ENCODE measurements around the gene DEGS2. TPM values are rescaled to one million over a fixed set of nuclear protein-coding genes. Genes with fewer than 3 reads are reported as not detected.
A peak's percentile ranks its signal among the peaks of the same experiment; 100 is the strongest.

The DEGS2 gene
- total and polyA plus RNA-seq, 2 donors (not counting 1 experiment from before 2014, with no cell fraction given) = 0.82 to 6.4 TPM

DNA sequence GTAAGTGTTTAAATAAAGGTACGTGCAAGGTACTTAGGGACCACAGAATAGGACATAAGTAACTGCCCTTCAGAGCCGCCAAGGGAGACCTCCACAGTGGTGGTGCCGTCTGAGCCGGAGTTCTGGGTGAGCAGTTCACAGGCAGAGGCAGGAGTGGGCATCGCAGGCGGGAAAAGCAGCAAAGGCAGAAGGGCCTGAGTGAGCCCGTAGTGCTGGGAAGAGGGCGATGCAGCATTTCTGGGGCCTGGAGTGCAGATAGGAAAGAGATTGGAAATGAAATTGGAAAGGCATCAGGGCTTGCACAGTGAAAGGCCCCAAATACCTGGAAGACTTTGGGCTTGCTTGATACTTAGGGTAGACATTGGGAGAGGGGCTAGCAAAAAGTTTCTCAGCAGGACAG, 61.3 kb downstream of the DEGS2 start:
- intact Hi-C loops (cut with micrococcal nuclease) = no loop called here
- Histone ChIP-seq H3K36me3 (replicated peaks in 1 of 2; ENCODE audit: control extremely low read depth in 1 of 2, control insufficient read depth in 1 of 2, extremely low read depth in 1 of 2, insufficient read depth in 2 of 2, low read length in 1 of 2) (peaks cover 12 to 88% of the 10 kb centered on the region in 2 experiments), H3K4me1 (ENCODE audit: control insufficient read depth in 2 of 2, insufficient read depth in 2 of 2, low read length in 2 of 2) (peaks cover 10 to 11% of the 10 kb centered on the region in 2 donors), H3K79me2 (ENCODE audit: control insufficient read depth, insufficient read depth, low read length) (peaks cover 98% of the 10 kb centered on the region), H2AFZ (ENCODE audit: insufficient read depth, low read depth, low read length, poor library complexity, severe bottlenecking) (no peak overlapping the region), H4K20me1 (ENCODE audit: control insufficient read depth, insufficient read depth, low read length, poor library complexity, severe bottlenecking) (peaks cover 96% of the 10 kb centered on the region), H3K4me2 (replicated peaks; ENCODE audit: low read depth, low read length, poor library complexity, severe bottlenecking) (no peak overlapping the region), H3K9ac (ENCODE audit: low read length) (no peak overlapping the region), H3K27me3 (replicated peaks in 1 of 4; ENCODE audit: control extremely low read depth in 1 of 4, control insufficient read depth in 3 of 4, insufficient read depth in 4 of 4, low read length in 3 of 4) (no peaks in the 10 kb centered on the region), H3K9me3 (ENCODE audit: control extremely low read depth in 1 of 3, control insufficient read depth in 2 of 3, insufficient read depth in 1 of 3, low read length in 2 of 3) (no peaks in the 10 kb centered on the region), H3K27ac (ENCODE audit: low read length in 2 of 2) (no peak overlapping the region), H3K4me3 (ENCODE audit: control extremely low read depth in 1 of 5, extremely low read depth in 1 of 5, insufficient read depth in 1 of 5, low read depth in 2 of 5, low read length in 4 of 5) (no peak overlapping the region)
- ChIA-PET POLR2A (no interaction called here), CTCF (interaction anchor here (3.6 to 24.4 kb wide), 2 partner anchors 10 to 32 kb away, joined by 16 to 495 read pairs; partner anchors contain the start of gene EVL)
- H3K4me1 Mint-ChIP-seq = peaks cover 44% of the 10 kb centered on the region
- peak overlapping the region; percentile 64 for H3K27ac Mint-ChIP-seq
- DNase-seq (no peak), ATAC-seq (ENCODE audit: low read depth) (no peak)
- 94% methylated on average over 8 of the region's 8 CpGs for WGBS (ENCODE audit: insufficient coverage)
- H3K27me3 Mint-ChIP-seq = no peaks in the 10 kb centered on the region
- no peak for TF ChIP-seq EZH2 (IDR thresholded peaks at IDR 0.05; ENCODE audit: borderline replicate concordance, insufficient read depth, low read depth, low read length, poor library complexity, severe bottlenecking)
- TF ChIP-seq, protein P1, sequence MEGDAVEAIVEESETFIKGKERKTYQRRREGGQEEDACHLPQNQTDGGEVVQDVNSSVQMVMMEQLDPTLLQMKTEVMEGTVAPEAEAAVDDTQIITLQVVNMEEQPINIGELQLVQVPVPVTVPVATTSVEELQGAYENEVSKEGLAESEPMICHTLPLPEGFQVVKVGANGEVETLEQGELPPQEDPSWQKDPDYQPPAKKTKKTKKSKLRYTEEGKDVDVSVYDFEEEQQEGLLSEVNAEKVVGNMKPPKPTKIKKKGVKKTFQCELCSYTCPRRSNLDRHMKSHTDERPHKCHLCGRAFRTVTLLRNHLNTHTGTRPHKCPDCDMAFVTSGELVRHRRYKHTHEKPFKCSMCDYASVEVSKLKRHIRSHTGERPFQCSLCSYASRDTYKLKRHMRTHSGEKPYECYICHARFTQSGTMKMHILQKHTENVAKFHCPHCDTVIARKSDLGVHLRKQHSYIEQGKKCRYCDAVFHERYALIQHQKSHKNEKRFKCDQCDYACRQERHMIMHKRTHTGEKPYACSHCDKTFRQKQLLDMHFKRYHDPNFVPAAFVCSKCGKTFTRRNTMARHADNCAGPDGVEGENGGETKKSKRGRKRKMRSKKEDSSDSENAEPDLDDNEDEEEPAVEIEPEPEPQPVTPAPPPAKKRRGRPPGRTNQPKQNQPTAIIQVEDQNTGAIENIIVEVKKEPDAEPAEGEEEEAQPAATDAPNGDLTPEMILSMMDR (IDR thresholded peaks at IDR 0.05) = no peak
- no peak overlapping the region for H3K4me3 Mint-ChIP-seq
- no peaks in the 10 kb centered on the region for H3K9me3 Mint-ChIP-seq (ENCODE audit: insufficient read depth)

DNA sequence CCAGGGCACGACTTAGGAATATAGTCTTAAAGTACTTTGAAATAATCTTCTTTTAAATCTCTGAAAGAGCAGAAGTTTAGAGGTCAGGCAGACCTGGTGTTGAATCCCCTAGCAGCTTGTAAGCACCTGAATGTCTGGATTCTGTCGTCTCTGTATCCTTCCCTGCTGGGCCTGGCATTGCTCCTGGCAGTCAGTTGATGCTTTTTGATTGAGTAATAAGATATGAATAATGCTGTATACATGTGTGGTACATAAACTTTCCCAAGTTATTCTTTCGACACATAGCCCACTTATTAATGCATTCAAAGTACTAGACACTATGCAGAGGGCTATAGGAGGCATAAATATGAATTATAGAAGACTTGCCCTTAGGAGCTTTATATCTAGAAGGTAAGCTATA, 62.8 kb downstream of the DEGS2 start:
- ATAC-seq (ENCODE audit: low read depth) = no peak
- H3K36me3 ChIP-seq (replicated peaks in 1 of 2; ENCODE audit: control extremely low read depth in 1 of 2, control insufficient read depth in 1 of 2, extremely low read depth in 1 of 2, insufficient read depth in 2 of 2, low read length in 1 of 2) = peaks cover 19 to 90% of the 10 kb centered on the region in 2 experiments
- no peaks in the 10 kb centered on the region for H3K9me3 Mint-ChIP-seq (ENCODE audit: insufficient read depth)
- H3K27me3 Mint-ChIP-seq = no peaks in the 10 kb centered on the region
- H3K9me3 ChIP-seq (ENCODE audit: control extremely low read depth in 1 of 3, control insufficient read depth in 2 of 3, insufficient read depth in 1 of 3, low read length in 2 of 3) = no peaks in the 10 kb centered on the region
- no peaks in the 10 kb centered on the region for H3K4me1 ChIP-seq (ENCODE audit: control insufficient read depth in 2 of 2, insufficient read depth in 2 of 2, low read length in 2 of 2)
- H2AFZ ChIP-seq (ENCODE audit: insufficient read depth, low read depth, low read length, poor library complexity, severe bottlenecking) = no peak overlapping the region
- H3K4me3 ChIP-seq (ENCODE audit: control extremely low read depth in 1 of 5, extremely low read depth in 1 of 5, insufficient read depth in 1 of 5, low read depth in 2 of 5, low read length in 4 of 5) = no peak overlapping the region
- peaks cover 36% of the 10 kb centered on the region for H3K4me1 Mint-ChIP-seq
- H3K79me2 ChIP-seq (ENCODE audit: control insufficient read depth, insufficient read depth, low read length) = peaks cover 98% of the 10 kb centered on the region
- no peak overlapping the region for H3K27ac Mint-ChIP-seq
- WGBS (ENCODE audit: insufficient coverage) = 83% methylated on average over 1 of the region's 3 CpGs
- H3K27me3 ChIP-seq (replicated peaks in 1 of 4; ENCODE audit: control extremely low read depth in 1 of 4, control insufficient read depth in 3 of 4, insufficient read depth in 4 of 4, low read length in 3 of 4) = no peaks in the 10 kb centered on the region
- DNase-seq = no peak
- POLR2A ChIA-PET = no interaction called here
- H3K4me2 ChIP-seq (replicated peaks; ENCODE audit: low read depth, low read length, poor library complexity, severe bottlenecking) = no peak overlapping the region
- H3K9ac ChIP-seq (ENCODE audit: low read length) = no peak overlapping the region
- no peak overlapping the region for H3K4me3 Mint-ChIP-seq
- TF ChIP-seq EZH2 (IDR thresholded peaks at IDR 0.05; ENCODE audit: borderline replicate concordance, insufficient read depth, low read depth, low read length, poor library complexity, severe bottlenecking) = no peak
- TF ChIP-seq, protein P1 (IDR thresholded peaks at IDR 0.05) = no peak
- H3K27ac ChIP-seq (ENCODE audit: low read length in 2 of 2) = no peak overlapping the region
- CTCF ChIA-PET = interaction anchor here (1.0 to 24.4 kb wide), 4 partner anchors 9 to 31 kb away, joined by 3 to 495 read pairs (median 10); partner anchors contain the start of gene EVL
- intact Hi-C loops (cut with micrococcal nuclease) = no loop called here
- peaks cover 96% of the 10 kb centered on the region for H4K20me1 ChIP-seq (ENCODE audit: control insufficient read depth, insufficient read depth, low read length, poor library complexity, severe bottlenecking)

Small RNA genes lying within 50 kb of the gene (small RNA-seq; reads per million reads assigned to genes)
- gene MIR151B (ENCODE audit: insufficient read length, low read depth, low replicate concordance) (not detected), gene MIR342 (ENCODE audit: insufficient read length, low read depth, low replicate concordance) (2,943 reads per million, percentile 99 among the genes with 10 or more reads in this experiment)

Other genes with a start within 250 kb of the DEGS2 start
- 484 and 486 TPM in 2 replicates for gene EVL, start 94.2 kb downstream of the DEGS2 start, total RNA-seq
- 892 and 1,004 TPM in 2 replicates for gene EVL, start 94.2 kb downstream of the DEGS2 start, polyA plus RNA-seq
- gene YY1, start 79.5 kb upstream of the DEGS2 start, total RNA-seq = 88.1 and 91.4 TPM in 2 replicates
- gene YY1, start 79.5 kb upstream of the DEGS2 start, polyA plus RNA-seq = 24.0 and 34.7 TPM in 2 replicates
- 99.9 and 108 TPM in 2 replicates for gene SLC25A29, start 146.8 kb upstream of the DEGS2 start, total RNA-seq
- gene SLC25A29, start 146.8 kb upstream of the DEGS2 start, polyA plus RNA-seq = 15.1 and 71.3 TPM in 2 replicates
- gene SLC25A47, start 163.7 kb upstream of the DEGS2 start, total RNA-seq = not detected in 2 replicates
- not detected in 2 replicates for gene SLC25A47, start 163.7 kb upstream of the DEGS2 start, polyA plus RNA-seq
- gene WDR25, start 216.8 kb upstream of the DEGS2 start, total RNA-seq = 4.7 and 7.5 TPM in 2 replicates
- gene WDR25, start 216.8 kb upstream of the DEGS2 start, polyA plus RNA-seq = 1.9 and 3.0 TPM in 2 replicates

Measured in B cell (primary cell).